OCI-LY3 (cell line): ENCODE results near the gene IFI27.

Experiments used
- EZH2phosphoT487 ChIP-seq: fragments of 200-600 bp; shearing (Covaris generic); IDR thresholded peaks from 2 replicates; pipeline ENCODE4 v1.6.1; 2018; ENCODE audit warnings: antibody characterized with exemption, mixed run types, low read depth
- TF ChIP-seq, protein P1 (sequence below): fragments of 200-600, 300-600 bp; sonication (generic); IDR thresholded peaks from 2 replicates; pipeline ENCODE4 v1.5.1; 2014; ENCODE audit warnings: antibody characterized with exemption, low read length, low read depth

DNA sequence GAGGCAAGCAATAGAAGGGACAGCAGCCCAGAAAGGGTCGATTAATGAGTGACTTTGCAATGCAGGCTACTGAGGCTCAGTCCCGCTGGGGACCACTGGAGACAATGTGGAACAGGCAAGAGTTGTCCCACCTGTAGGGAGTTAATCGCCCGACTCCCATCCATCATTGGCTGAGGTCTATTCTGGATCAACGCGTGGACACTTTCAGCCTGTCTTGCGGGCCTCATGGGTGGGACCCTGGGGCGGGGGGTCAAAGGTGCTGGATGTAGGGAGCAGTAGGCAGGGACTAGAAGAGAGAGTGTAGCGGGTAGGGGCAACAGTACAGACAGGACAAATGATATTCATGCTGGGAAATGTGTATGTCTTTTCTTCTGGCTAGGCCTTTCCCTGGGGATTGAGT, 12.8 kb downstream of the IFI27 start:
- TF ChIP-seq, protein P1, sequence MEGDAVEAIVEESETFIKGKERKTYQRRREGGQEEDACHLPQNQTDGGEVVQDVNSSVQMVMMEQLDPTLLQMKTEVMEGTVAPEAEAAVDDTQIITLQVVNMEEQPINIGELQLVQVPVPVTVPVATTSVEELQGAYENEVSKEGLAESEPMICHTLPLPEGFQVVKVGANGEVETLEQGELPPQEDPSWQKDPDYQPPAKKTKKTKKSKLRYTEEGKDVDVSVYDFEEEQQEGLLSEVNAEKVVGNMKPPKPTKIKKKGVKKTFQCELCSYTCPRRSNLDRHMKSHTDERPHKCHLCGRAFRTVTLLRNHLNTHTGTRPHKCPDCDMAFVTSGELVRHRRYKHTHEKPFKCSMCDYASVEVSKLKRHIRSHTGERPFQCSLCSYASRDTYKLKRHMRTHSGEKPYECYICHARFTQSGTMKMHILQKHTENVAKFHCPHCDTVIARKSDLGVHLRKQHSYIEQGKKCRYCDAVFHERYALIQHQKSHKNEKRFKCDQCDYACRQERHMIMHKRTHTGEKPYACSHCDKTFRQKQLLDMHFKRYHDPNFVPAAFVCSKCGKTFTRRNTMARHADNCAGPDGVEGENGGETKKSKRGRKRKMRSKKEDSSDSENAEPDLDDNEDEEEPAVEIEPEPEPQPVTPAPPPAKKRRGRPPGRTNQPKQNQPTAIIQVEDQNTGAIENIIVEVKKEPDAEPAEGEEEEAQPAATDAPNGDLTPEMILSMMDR, result no peak
- no peak for TF ChIP-seq EZH2phosphoT487
